Small intestine (tissue), 7 donors: ENCODE data around the gene DGKD. TPM values are rescaled to one million over a fixed set of nuclear protein-coding genes. Genes with fewer than 3 reads are reported as not detected.
A peak's percentile ranks its signal among the peaks of the same experiment; 100 is the strongest.

Experiments used
- DNase-seq, 2 donors: peaks; one replicate each; pipeline versions ENCODE4 v3.0.0 to v3.0.0-alpha.2; 2013
- FAIRE-seq: peaks from 2 replicates; lab custom pipeline; 2012; peaks lifted over from hg19 to GRCh38; lab: Jason Lieb, UNC
- H3K27ac ChIP-seq, 3 donors: one replicate each; pipeline ENCODE4 v1.5.1; 2013; ENCODE audit warnings: low read length in 2 of 3, mild to moderate bottlenecking in 2 of 3, control low read depth in 1 of 3, inconsistent platforms in 1 of 3, low read depth in 1 of 3, moderate library complexity in 1 of 3
- H3K27me3 ChIP-seq, 3 donors: one replicate each; pipeline ENCODE4 v1.6.1; 2013; ENCODE audit warnings: low read length in 3 of 3, inconsistent platforms in 1 of 3; ENCODE audit not compliant: control insufficient read depth in 3 of 3, insufficient read depth in 3 of 3
- H3K36me3 ChIP-seq, 3 donors: one replicate each; pipeline ENCODE4 v1.6.1; 2013; ENCODE audit warnings: low read length in 3 of 3, inconsistent platforms in 1 of 3, low read depth in 1 of 3, mild to moderate bottlenecking in 1 of 3, moderate library complexity in 1 of 3; ENCODE audit not compliant: control insufficient read depth in 3 of 3, insufficient read depth in 2 of 3
- H3K4me1 ChIP-seq, 3 donors: one replicate each; pipeline ENCODE4 v1.6.1; 2013; ENCODE audit warnings: low read length in 2 of 3, inconsistent platforms in 1 of 3, low read depth in 1 of 3, mild to moderate bottlenecking in 1 of 3, moderate library complexity in 1 of 3; ENCODE audit not compliant: control insufficient read depth in 3 of 3, insufficient read depth in 2 of 3
- H3K4me3 ChIP-seq, 3 donors: one replicate each; pipeline ENCODE4 v1.5.1; 2013; ENCODE audit warnings: low read length in 3 of 3, control low read depth in 1 of 3, inconsistent platforms in 1 of 3, low read depth in 1 of 3, mild to moderate bottlenecking in 1 of 3, moderate library complexity in 1 of 3
- H3K9me3 ChIP-seq, 2 donors: one replicate each; pipeline ENCODE4 v1.6.1; 2013; ENCODE audit warnings: low read depth in 1 of 2, low read length in 1 of 2; ENCODE audit not compliant: control insufficient read depth in 2 of 2, insufficient read depth in 1 of 2
- WGBS, 3 donors: extraction: QIAGEN DNeasy Blood & Tissue Kit; methylation state at CpG; one replicate each; pipeline ENCODE4 v1.1.7; 2013; 5-methylcytosine and 5-hydroxymethylcytosine counted together
- polyA plus RNA-seq, 4 donors: library from polyadenylated mRNA; stranded (reverse) in 3 of 4; unstranded in 1 of 4; fragments of 200-250 nt in 3 of 4; fragments of 120-200 nt in 1 of 4; gene quantifications; one replicate each; pipeline versions ENCODE4 v1.2.1 to v1.2.3, GENCODE V29; 2013
- donor health status: healthy with polysubstance abuse.
- donor health status: control.
- donor health status: control.
- donor health status: Bipolar disorder and iron deficiency.
- donor health status: healthy.

The DGKD gene
- polyA plus RNA-seq, 4 donors: 17.7 to 54.3 (median 37.0) TPM

- Histone ChIP-seq H3K27ac (peak overlapping the region in 2 of 3 donors; percentile 70 to 77), H3K27me3 (no peaks in the 10 kb centered on the region), H3K4me1 (peaks cover 11 to 44% (median 15%) of the 10 kb centered on the region in 3 donors), H3K9me3 (peaks cover 0 to 3% of the 10 kb centered on the region in 2 donors), H3K36me3 (peaks cover 0 to 2% (median 0%) of the 10 kb centered on the region in 3 donors), H3K4me3 (peak overlapping the region in 1 of 3 donors; percentile 60)
- FAIRE-seq (no peak), DNase-seq (no peak)
- WGBS, 3 donors: 57 to 68% (median 60%) methylated on average over 21 to 22 of the region's 22 CpGs
Observed at GRCh38 chr2:233353101-233353768, 1.1 kb upstream of the DGKD start.

GRCh38 chr2:233354500-233354924 lies 218 bp downstream of the DGKD start:
- peaks cover 0 to 2% (median 0%) of the 10 kb centered on the region in 3 donors for H3K36me3 ChIP-seq
- WGBS, 3 donors: 0 to 1% (median 1%) methylated on average over 33 to 77 of the region's 77 CpGs
- DNase-seq (no peak), FAIRE-seq (no peak)
- H3K27ac ChIP-seq: no peak overlapping the region
- H3K27me3 ChIP-seq: no peaks in the 10 kb centered on the region
- H3K4me3 ChIP-seq: peak overlapping the region; percentile 41 to 98 (median 86)
- peaks cover 11 to 31% (median 15%) of the 10 kb centered on the region in 3 donors for H3K4me1 ChIP-seq
- peaks cover 0 to 3% of the 10 kb centered on the region in 2 donors for H3K9me3 ChIP-seq

- whole genome bisulfite sequencing, 3 donors: 2 to 5% (median 4%) methylated on average over 36 to 46 of the region's 46 CpGs
- DNase-seq (peak; percentile 51 to 75), FAIRE-seq (no peak)
- Histone ChIP-seq H3K27ac (peak overlapping the region in 2 of 3 donors; percentile 48 to 56), H3K4me3 (peak overlapping the region; percentile 67 to 98 (median 86)), H3K27me3 (no peaks in the 10 kb centered on the region), H3K4me1 (peaks cover 11 to 28% (median 15%) of the 10 kb centered on the region in 3 donors), H3K9me3 (peaks cover 0 to 3% of the 10 kb centered on the region in 2 donors), H3K36me3 (peaks cover 0 to 2% (median 0%) of the 10 kb centered on the region in 3 donors)
Observed at GRCh38 chr2:233354971-233355574, 779 bp downstream of the DGKD start.

GRCh38 chr2:233355916-233356315 lies 1.6 kb downstream of the DGKD start:
- peaks cover 0 to 3% of the 10 kb centered on the region in 2 donors for H3K9me3 ChIP-seq
- FAIRE-seq (no peak), DNase-seq (peak in 1 of 2 donors; percentile 27)
- 32 to 75% (median 45%) methylated on average over 10 of the region's 10 CpGs for WGBS, 3 donors
- peaks cover 0 to 2% (median 0%) of the 10 kb centered on the region in 3 donors for H3K36me3 ChIP-seq
- peak overlapping the region in 2 of 3 donors; percentile 7 to 39 for H3K27ac ChIP-seq
- peak overlapping the region in 2 of 3 donors; percentile 67 to 98 for H3K4me3 ChIP-seq
- peaks cover 11 to 23% (median 13%) of the 10 kb centered on the region in 3 donors for H3K4me1 ChIP-seq
- no peaks in the 10 kb centered on the region for H3K27me3 ChIP-seq

- WGBS, 3 donors: 35 to 53% (median 48%) methylated on average over 4 of the region's 4 CpGs
- Histone ChIP-seq H3K27ac (peak overlapping the region in 1 of 3 donors; percentile 35), H3K4me3 (peak overlapping the region in 1 of 3 donors; percentile 98), H3K9me3 (peaks cover 0 to 3% of the 10 kb centered on the region in 2 donors), H3K27me3 (no peaks in the 10 kb centered on the region), H3K36me3 (peaks cover 0 to 2% (median 0%) of the 10 kb centered on the region in 3 donors), H3K4me1 (peaks cover 9 to 25% (median 11%) of the 10 kb centered on the region in 3 donors)
- no peak for FAIRE-seq
- peak in 1 of 2 donors; percentile 40 for DNase-seq
Observed at GRCh38 chr2:233356546-233357308, 2.4 kb downstream of the DGKD start.

GRCh38 chr2:233358335-233358734 lies 4.0 kb downstream of the DGKD start:
- WGBS, 3 donors: 78 to 85% (median 78%) methylated on average over 4 of the region's 4 CpGs
- Histone ChIP-seq H3K4me1 (peaks cover 4 to 21% (median 11%) of the 10 kb centered on the region in 3 donors), H3K4me3 (no peak overlapping the region), H3K27ac (no peak overlapping the region), H3K36me3 (peaks cover 0 to 2% (median 0%) of the 10 kb centered on the region in 3 donors), H3K27me3 (no peaks in the 10 kb centered on the region), H3K9me3 (no peaks in the 10 kb centered on the region)
- FAIRE-seq: no peak
- no peak for DNase-seq

- Histone ChIP-seq H3K36me3 (peaks cover 0 to 4% (median 2%) of the 10 kb centered on the region in 3 donors), H3K4me1 (peaks cover 0 to 15% (median 11%) of the 10 kb centered on the region in 3 donors), H3K9me3 (peaks cover 0 to 6% of the 10 kb centered on the region in 2 donors), H3K27ac (no peak overlapping the region), H3K4me3 (no peak overlapping the region), H3K27me3 (no peaks in the 10 kb centered on the region)
- DNase-seq (no peak), FAIRE-seq (no peak)
- WGBS, 3 donors: 78 to 83% (median 78%) methylated on average over 6 of the region's 6 CpGs
Observed at GRCh38 chr2:233358947-233359346, 4.7 kb downstream of the DGKD start.

GRCh38 chr2:233359823-233360222 lies 5.5 kb downstream of the DGKD start:
- Histone ChIP-seq H3K4me3 (no peak overlapping the region), H3K4me1 (peaks cover 0 to 14% (median 11%) of the 10 kb centered on the region in 3 donors), H3K27ac (no peak overlapping the region), H3K27me3 (no peaks in the 10 kb centered on the region), H3K9me3 (peaks cover 0 to 6% of the 10 kb centered on the region in 2 donors), H3K36me3 (peaks cover 0 to 4% (median 2%) of the 10 kb centered on the region in 3 donors)
- WGBS, 3 donors: 87 to 95% (median 93%) methylated on average over 3 of the region's 3 CpGs
- DNase-seq: no peak
- FAIRE-seq: no peak
